Epithelial cell of proximal tubule (primary cell): ENCODE results near the gene AQP9. TPM values are rescaled to one million over a fixed set of nuclear protein-coding genes. Genes with fewer than 3 reads are reported as not detected.

Experiments
- DNase-seq: peaks from one replicate; pipeline ENCODE4 v3.0.0-alpha.2; 2011; ENCODE audit warnings: low read depth
- H3K4me3 ChIP-seq: 2 replicates; pipeline ENCODE4 v1.5.1; 2011; ENCODE audit warnings: low read depth, mild to moderate bottlenecking, low read length
- CTCF ChIP-seq: conservative IDR thresholded peaks from 2 replicates; pipeline ENCODE4 v1.5.1; 2012; ENCODE audit warnings: low read depth, mild to moderate bottlenecking, low read length
- total RNA-seq: library from RNA; depleted of rRNA; stranded (reverse); fragments of >200 nt; gene quantifications from 2 replicates; pipeline ENCODE4 v1.2.3, GENCODE V29; 2015

The AQP9 gene
- total RNA-seq, 1 donor from 2014 or later = not detected

GRCh38 chr15:58139989-58140522, 1.9 kb downstream of the AQP9 start:
- no peak overlapping the region for H3K4me3 ChIP-seq
- no peak for DNase-seq
- no peak for TF ChIP-seq CTCF

DNA sequence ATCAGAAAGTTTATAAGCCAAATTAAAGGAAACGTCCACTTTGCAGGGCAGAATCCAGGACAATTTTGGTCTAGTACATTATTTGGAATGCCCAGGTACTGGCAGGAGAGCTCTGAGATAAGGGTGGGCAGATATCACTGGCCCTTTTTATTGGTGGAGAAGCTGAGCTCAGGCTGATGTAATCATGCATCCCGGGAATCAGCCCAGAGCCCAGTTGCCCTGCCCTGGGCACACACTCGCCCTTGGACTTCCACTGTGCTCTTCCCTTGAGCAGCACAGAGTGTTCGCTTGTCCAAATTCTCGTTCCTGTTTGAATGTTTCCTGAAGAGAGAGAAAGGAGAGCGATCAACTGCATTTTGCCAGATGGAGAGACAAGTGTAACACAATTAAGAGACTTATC, 3.7 kb downstream of the AQP9 start:
- no peak overlapping the region for H3K4me3 ChIP-seq
- TF ChIP-seq CTCF = no peak
- DNase-seq = no peak

- DNase-seq = no peak
- H3K4me3 ChIP-seq = no peak overlapping the region
- TF ChIP-seq CTCF = no peak
Observed at GRCh38 chr15:58142827-58143461, 4.8 kb downstream of the AQP9 start.

DNA sequence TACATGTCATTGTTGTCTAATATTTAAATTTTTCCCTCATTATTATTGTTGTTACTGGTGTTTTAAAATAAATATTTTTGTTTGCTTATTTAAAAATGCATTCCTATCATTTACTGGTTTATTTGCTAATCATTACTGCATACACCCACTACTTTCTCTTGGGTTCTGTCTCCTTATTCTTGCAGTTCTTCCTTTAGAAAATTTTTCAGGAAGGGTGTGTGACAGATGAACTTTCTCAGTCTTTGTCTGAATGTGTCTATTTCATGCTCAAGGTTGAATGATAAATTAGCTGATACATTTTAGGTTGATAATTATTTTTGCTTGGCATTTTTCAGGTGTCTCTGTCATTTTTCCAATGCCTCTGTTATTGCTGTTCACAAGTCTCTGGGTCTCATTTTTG, 7.4 kb downstream of the AQP9 start:
- DNase-seq = no peak
- no peak overlapping the region for H3K4me3 ChIP-seq
- TF ChIP-seq CTCF = no peak

DNA sequence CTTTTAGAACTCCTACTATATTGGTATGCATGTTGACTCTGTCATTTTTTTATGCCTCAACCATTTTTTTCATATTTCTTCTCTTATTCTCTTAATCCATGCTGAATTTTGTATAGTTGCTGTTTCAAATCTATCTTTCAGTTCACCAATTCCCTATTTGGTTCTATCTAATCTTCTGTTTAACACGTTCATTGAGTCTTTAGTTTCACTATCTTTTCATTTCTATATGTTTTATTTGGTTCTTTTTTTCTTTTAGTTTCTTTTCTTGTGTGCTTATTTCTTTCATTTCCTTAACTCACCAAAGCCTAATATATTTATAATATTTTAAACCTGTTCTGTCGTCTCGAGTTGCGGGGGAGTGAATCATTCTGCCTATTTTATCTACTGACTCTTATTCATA, 8.0 kb downstream of the AQP9 start:
- no peak for TF ChIP-seq CTCF
- no peak for DNase-seq
- no peak overlapping the region for H3K4me3 ChIP-seq

DNA sequence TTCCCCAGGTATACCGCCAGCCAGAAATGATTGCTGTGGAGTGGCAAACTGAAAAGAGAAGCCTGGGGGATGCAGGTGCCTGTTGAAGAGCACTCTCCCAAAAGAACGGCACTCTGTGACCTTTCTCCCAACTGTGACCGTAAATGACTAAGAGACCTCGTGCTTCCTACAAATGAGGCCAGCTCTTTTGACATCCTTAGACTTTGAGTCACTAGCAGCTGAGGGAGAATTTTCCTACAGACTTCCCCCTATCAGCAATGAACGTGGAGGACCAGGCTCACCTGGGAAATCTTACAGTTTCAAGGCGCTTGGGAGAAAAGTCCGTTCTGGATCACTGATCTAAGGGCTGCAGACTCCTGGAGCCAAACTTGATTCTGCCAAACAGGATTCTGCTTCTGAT, 8.6 kb downstream of the AQP9 start:
- H3K4me3 ChIP-seq = peak overlapping the region; percentile 20
- peak; percentile 96 for DNase-seq
- no peak for TF ChIP-seq CTCF

- peak; percentile 99 for DNase-seq
- TF ChIP-seq CTCF = no peak
- H3K4me3 ChIP-seq = peak overlapping the region; percentile 20
Observed at GRCh38 chr15:58147171-58147611, 9.0 kb downstream of the AQP9 start.
